Measurements from ENCODE around the gene SIAH2. TPM values are rescaled to one million over a fixed set of nuclear protein-coding genes. Genes with fewer than 3 reads are reported as not detected.

SIAH2 gene
- total RNA-seq, 4 donors from 2014 or later, result 25.3 to 37.9 (median 28.0) TPM

DNA sequence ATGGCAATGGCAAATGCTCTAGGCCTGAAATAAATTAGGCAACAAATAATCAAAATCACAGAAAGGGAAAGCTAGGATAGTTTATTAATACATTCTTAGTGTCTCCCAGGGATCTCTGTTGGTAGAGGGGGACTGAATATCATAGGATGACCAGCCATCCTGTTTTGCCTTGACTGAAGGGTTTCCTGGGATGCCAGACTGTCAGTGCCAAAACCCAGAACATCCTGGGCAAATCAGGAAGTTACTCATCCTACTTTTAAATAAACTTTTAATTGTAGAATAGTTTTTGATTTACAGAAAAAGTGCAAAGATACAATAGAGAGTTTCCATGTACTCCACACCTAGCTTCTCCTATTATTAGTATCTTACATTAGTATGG is 21.8 kb upstream of the SIAH2 start:
- TF ChIP-seq, protein P1, sequence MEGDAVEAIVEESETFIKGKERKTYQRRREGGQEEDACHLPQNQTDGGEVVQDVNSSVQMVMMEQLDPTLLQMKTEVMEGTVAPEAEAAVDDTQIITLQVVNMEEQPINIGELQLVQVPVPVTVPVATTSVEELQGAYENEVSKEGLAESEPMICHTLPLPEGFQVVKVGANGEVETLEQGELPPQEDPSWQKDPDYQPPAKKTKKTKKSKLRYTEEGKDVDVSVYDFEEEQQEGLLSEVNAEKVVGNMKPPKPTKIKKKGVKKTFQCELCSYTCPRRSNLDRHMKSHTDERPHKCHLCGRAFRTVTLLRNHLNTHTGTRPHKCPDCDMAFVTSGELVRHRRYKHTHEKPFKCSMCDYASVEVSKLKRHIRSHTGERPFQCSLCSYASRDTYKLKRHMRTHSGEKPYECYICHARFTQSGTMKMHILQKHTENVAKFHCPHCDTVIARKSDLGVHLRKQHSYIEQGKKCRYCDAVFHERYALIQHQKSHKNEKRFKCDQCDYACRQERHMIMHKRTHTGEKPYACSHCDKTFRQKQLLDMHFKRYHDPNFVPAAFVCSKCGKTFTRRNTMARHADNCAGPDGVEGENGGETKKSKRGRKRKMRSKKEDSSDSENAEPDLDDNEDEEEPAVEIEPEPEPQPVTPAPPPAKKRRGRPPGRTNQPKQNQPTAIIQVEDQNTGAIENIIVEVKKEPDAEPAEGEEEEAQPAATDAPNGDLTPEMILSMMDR (IDR thresholded peaks at IDR 0.05; ENCODE audit: low read depth), result no peak

DNA sequence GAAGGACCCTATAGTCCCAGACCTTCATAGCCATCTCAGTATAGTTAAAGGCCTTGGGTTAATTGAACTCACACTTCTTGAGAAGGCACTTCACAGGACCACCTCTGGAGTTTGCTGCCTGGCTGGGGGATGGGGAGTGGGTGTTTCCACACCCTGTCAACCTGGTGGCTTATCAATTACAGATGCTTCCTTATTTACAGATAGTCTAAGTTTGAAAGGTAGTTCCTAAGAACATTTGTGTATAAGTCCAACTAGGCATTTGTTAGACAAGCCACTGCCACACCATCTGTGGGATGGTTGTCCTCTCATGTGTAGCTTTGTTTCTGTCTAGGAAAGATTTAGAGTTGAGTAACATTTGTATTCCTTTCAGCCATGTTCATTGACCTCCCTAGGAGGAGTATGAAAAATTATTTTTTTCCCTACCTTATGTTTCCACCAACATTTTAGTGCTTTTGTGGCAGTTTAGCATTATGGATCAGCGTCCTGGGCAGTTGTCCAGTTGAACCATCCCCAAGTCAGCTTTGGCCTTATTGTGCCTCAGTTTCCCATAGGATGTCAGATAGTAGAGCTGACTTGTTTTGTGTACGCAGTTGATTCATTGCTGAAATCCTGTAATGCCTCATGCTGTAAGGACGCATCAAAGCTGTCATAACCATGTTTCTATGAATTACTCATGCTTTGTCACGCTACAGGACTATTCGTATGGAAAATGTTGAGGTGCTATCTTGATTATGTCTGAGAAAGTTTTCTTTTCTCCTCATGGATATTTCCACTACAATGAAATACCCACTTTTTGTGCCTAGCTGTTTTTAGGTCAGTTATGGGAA is 21.2 kb upstream of the SIAH2 start:
- TF ChIP-seq, protein P1 (IDR thresholded peaks at IDR 0.05; ENCODE audit: low read depth), result no peak

DNA sequence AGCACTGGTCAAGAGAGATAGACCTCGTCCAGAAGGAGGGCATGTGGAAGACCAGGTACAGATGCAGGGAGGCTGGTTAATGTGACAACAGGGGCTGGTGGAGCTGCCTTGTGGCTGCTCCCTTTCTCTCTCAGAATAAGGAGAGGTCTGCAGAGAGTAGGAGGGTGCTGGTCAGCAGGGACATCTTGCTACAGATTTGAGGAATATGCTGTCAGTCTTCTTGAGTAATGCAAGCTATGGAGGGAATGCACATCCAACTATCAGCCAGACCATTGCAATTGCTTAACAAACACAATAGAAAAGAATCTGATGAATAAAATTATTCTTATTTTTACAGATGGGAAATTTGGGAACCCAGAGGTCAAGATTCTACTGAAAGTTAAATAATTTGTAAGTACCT is 20.3 kb upstream of the SIAH2 start:
- TF ChIP-seq, protein P1 (IDR thresholded peaks at IDR 0.05; ENCODE audit: low read depth), result no peak

DNA sequence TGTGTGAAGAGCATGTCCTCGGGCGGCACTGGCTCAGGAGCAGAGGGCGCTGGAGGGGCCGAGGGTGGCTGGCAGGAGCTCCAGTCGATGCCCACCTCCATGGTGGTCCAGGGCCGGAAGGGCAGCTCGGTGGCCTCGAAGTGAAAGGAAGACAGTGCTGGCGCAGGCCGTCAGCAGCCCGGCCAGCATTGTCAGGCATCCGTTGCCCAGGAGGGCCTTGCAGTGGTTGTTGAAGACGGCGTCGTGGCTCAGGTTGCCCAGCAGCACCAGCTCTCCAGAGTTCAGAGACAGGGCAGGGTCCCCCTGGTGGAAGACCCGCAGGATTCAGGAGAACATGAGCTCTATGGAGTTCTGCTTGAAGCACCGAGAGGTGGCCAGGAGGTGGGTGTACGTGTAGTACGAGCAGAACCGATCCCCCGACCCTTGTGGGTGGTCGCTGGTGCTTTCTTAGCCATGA is 16.5 kb upstream of the SIAH2 start:
- TF ChIP-seq, protein P1 (IDR thresholded peaks at IDR 0.05; ENCODE audit: low read depth), result no peak

DNA sequence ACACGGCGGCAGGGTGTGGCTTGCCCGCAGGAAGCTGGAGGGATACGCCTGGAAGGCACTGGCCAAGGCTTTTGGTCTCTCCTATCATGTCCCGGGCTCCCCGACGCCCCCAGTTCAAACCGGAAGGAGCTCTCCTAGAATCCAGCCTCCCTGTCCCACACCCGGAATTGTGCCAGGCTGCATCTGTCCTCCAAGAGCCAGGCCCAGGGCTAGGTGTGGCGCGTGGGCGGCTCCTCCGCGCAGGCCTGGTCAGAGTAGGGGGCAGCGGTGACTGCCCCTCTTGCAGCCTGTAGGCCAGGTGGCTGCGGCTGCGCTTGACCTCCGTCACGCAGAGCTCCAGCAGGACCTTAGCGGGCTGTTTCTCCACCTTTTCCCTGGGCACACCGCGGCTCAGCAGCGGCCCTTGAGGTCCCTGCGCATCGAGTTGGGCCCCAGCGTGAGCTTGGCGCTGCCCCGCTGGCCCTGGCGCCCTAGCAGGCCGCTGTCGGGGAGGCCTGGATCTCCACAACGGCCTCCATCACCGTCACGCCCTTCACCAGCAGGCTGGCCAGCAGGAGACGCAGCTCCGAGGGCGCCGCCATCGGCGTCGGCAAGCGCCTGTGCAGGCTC is 15.9 kb upstream of the SIAH2 start:
- TF ChIP-seq, protein P1 (IDR thresholded peaks at IDR 0.05; ENCODE audit: low read depth), result no peak

DNA sequence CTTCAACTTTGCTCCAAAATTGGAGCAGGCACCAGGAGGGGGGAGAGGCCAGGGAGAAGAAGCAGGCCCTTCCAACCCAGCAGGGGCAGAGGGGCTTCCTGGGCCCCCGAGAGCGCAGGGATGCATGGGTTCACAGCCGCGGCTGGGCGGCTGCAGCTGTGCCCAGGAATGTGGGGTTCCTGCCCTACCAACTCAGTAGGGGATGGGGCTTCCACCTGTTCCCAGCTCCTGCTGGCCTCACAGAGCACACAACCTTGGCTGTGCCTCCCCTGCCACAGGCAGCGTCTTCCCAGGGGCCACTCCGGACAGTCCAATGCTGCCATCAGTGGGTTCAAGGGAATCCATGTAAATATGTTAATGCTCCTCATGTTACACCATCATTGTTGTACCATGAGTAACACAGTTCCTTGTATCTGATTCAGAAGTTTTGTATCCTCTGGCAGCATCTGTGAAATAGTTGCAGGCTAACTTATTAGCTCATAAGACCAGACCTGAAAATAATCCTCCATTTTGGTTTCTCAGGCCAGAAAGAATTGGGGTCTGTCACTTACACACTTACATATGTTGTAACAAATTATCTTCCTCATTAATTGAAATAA is 12.1 kb upstream of the SIAH2 start:
- TF ChIP-seq, protein P1 (IDR thresholded peaks at IDR 0.05; ENCODE audit: low read depth), result no peak

DNA sequence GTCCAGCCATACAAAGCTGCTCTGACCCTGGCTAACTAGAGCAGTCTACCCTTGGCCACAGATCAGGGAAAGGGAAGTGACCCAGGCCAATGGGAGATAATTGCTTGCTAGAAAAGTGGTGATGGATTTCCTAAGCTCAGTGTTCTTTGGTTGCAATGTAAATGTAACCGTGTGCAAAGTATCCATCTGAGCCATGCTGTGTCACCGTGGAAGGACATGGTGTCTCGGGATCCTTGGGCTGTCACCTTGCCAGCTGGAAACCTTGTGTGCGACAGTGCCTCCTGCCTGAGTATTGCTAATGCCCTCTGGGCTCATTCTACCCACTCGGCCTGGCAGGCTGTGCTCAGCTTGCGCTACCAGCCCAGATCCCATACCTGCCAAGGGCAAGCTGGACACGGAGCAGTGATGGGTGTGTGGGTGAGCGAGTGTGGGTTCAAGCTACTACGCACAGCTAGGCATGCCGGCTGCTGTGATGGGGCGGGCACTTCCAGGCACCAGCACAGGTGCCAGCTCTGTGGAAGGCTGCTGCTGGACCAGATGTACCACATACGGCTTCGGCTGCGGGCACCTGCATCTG is 10.7 kb upstream of the SIAH2 start:
- TF ChIP-seq, protein P1 (IDR thresholded peaks at IDR 0.05; ENCODE audit: low read depth), result no peak

All from subcutaneous adipose tissue (tissue), 4 donors.